Body of pancreas (tissue), 4 donors: ENCODE measurements around the gene MRGPRG. TPM values are rescaled to one million over a fixed set of nuclear protein-coding genes. Genes with fewer than 3 reads are reported as not detected.

Experiments
- ATAC-seq: fragments of 150-250 bp; one replicate; pipeline ENCODE4 v1.9.1; 2016
- DNase-seq, 4 donors: peaks; one replicate each; pipeline ENCODE4 v3.0.0-alpha.2; 2019
- H3K27ac ChIP-seq, 4 donors: fragments of 200-600 bp; sonication (generic); 1 replicate in 3 of 4; 2 replicates in 1 of 4; pipeline versions ENCODE4 v1.5.1 to v1.6.1; 2016 to 2019; ENCODE audit warnings: mild to moderate bottlenecking in 1 of 4, mixed read lengths in 1 of 4, moderate library complexity in 1 of 4
- H3K27me3 ChIP-seq, 2 donors: fragments of 200-600 bp; sonication (generic); one replicate each; pipeline ENCODE4 v1.6.0; 2016; ENCODE audit warnings: mild to moderate bottlenecking in 1 of 2
- H3K36me3 ChIP-seq, 2 donors: fragments of 200-600 bp; sonication (generic); replicated peaks in 1 of 2; 2 replicates each; pipeline ENCODE4 v1.5.1; 2016; ENCODE audit warnings: low read depth in 2 of 2; ENCODE audit not compliant: insufficient read depth in 1 of 2
- H3K4me1 ChIP-seq: fragments of 200-600 bp; sonication (generic); one replicate; pipeline ENCODE4 v1.6.0; 2016
- H3K4me3 ChIP-seq, 2 donors: fragments of 200-600 bp; sonication (generic); 1 replicate in 1 of 2; 2 replicates in 1 of 2; pipeline ENCODE4 v1.5.1; 2016 to 2019
- H3K9me3 ChIP-seq, 3 donors: fragments of 200-600 bp; sonication (generic); 1 replicate in 2 of 3; 2 replicates in 1 of 3; pipeline ENCODE4 v1.5.1; 2016
- CTCF ChIP-seq, 7 experiments: fragments of 450-650 bp in 4 of 7; fragments of 200-600 bp in 3 of 7; sonication (generic) in 3 of 7; IDR thresholded peaks; one replicate each; pipeline ENCODE4 v1.5.1; 2016 to 2019; ENCODE audit warnings: antibody characterized with exemption in 7 of 7
- POLR2A ChIP-seq, 3 donors: fragments of 450-650 bp; IDR thresholded peaks; one replicate each; pipeline ENCODE4 v1.6.1; 2016; ENCODE audit warnings: antibody characterized with exemption in 3 of 3, mild to moderate bottlenecking in 2 of 3
- WGBS, 2 donors: methylation state at CpG; one replicate each; pipeline ENCODE4 v1.1.5; 2017; 5-methylcytosine and 5-hydroxymethylcytosine counted together
- intact Hi-C: fragments of 100-400 bp; cut with DNase I; formaldehyde crosslinking; loops from one replicate; pipeline ENCODE4 v1.15.1; 2023
- total RNA-seq, 2 donors: library from RNA; depleted of rRNA; stranded (reverse); fragments of >200 nt; gene quantifications; one replicate each; pipeline ENCODE4 v1.1.0, GENCODE V29; 2016

MRGPRG gene
- total RNA-seq, 2 donors from 2014 or later: not detected

GRCh38 chr11:3202305-3202704 is 16.3 kb downstream of the MRGPRG start:
- intact Hi-C loops: no loop called here
- Histone ChIP-seq H3K27ac (no peak overlapping the region), H3K9me3 (no peaks in the 10 kb centered on the region), H3K27me3 (peaks cover 0 to 13% of the 10 kb centered on the region in 2 donors), H3K36me3 (no peaks in the 10 kb centered on the region), H3K4me3 (no peak overlapping the region), H3K4me1 (peaks cover 9% of the 10 kb centered on the region)
- ATAC-seq: no peak
- 60% methylated on average over 7 of the region's 7 CpGs; no CpG with 5 or more reads in 1 of the 2 donors for WGBS, 2 donors
- TF ChIP-seq POLR2A (IDR thresholded peaks at IDR 0.05) (no peak), CTCF (IDR thresholded peaks at IDR 0.05) (no peak)
- peak in 1 of 4 donors; percentile 3 for DNase-seq

- Histone ChIP-seq H3K36me3 (no peaks in the 10 kb centered on the region), H3K4me3 (no peak overlapping the region), H3K4me1 (peaks cover 9% of the 10 kb centered on the region), H3K9me3 (no peaks in the 10 kb centered on the region), H3K27me3 (peaks cover 0 to 13% of the 10 kb centered on the region in 2 donors), H3K27ac (no peak overlapping the region)
- intact Hi-C loops: no loop called here
- 47 to 67% methylated on average over 9 to 17 of the region's 17 CpGs for WGBS, 2 donors
- peak in 2 of 4 donors; percentile 3 to 4 for DNase-seq
- no peak for TF ChIP-seq CTCF (IDR thresholded peaks at IDR 0.05)
- TF ChIP-seq POLR2A (IDR thresholded peaks at IDR 0.05): no peak
- no peak for ATAC-seq
Observed at GRCh38 chr11:3201677-3202181, 16.9 kb downstream of the MRGPRG start.

- H3K4me1 ChIP-seq: peaks cover 9% of the 10 kb centered on the region
- no peak for ATAC-seq
- WGBS, 2 donors: 59 to 74% methylated on average over 14 to 15 of the region's 15 CpGs
- TF ChIP-seq POLR2A (IDR thresholded peaks at IDR 0.05) (no peak), CTCF (IDR thresholded peaks at IDR 0.05) (no peak)
- no peaks in the 10 kb centered on the region for H3K36me3 ChIP-seq
- intact Hi-C loops: no loop called here
- DNase-seq: peak in 2 of 4 donors; percentile 0 to 3
- peaks cover 0 to 13% of the 10 kb centered on the region in 2 donors for H3K27me3 ChIP-seq
- H3K4me3 ChIP-seq: no peak overlapping the region
- H3K9me3 ChIP-seq: no peaks in the 10 kb centered on the region
- H3K27ac ChIP-seq: no peak overlapping the region
Observed at GRCh38 chr11:3201112-3201581, 17.5 kb downstream of the MRGPRG start.

- TF ChIP-seq CTCF (IDR thresholded peaks at IDR 0.05) (no peak), POLR2A (IDR thresholded peaks at IDR 0.05) (no peak)
- Histone ChIP-seq H3K27ac (no peak overlapping the region), H3K27me3 (peaks cover 0 to 13% of the 10 kb centered on the region in 2 donors), H3K4me1 (peaks cover 9% of the 10 kb centered on the region), H3K36me3 (no peaks in the 10 kb centered on the region), H3K4me3 (no peak overlapping the region), H3K9me3 (no peaks in the 10 kb centered on the region)
- intact Hi-C loops: no loop called here
- DNase-seq: peak in 1 of 4 donors; percentile 4
- WGBS, 2 donors: 53 to 56% methylated on average over 7 to 11 of the region's 12 CpGs
- ATAC-seq: no peak
Observed at GRCh38 chr11:3200388-3201111, 18.1 kb downstream of the MRGPRG start.
